Breast epithelium (tissue), 3 donors: ENCODE data around the gene EFNB3.

Experiments
- POLR2A ChIP-seq: fragments of 450-650 bp; IDR thresholded peaks from one replicate; pipeline ENCODE4 v1.6.1; 2016; ENCODE audit warnings: antibody characterized with exemption, mild to moderate bottlenecking, moderate library complexity
- TF ChIP-seq, protein P1 (sequence below), 3 donors: fragments of 450-650 bp; IDR thresholded peaks; one replicate each; pipeline ENCODE4 v1.5.1; 2016 to 2017; ENCODE audit warnings: antibody characterized with exemption in 3 of 3, mild to moderate bottlenecking in 3 of 3, moderate library complexity in 3 of 3

DNA sequence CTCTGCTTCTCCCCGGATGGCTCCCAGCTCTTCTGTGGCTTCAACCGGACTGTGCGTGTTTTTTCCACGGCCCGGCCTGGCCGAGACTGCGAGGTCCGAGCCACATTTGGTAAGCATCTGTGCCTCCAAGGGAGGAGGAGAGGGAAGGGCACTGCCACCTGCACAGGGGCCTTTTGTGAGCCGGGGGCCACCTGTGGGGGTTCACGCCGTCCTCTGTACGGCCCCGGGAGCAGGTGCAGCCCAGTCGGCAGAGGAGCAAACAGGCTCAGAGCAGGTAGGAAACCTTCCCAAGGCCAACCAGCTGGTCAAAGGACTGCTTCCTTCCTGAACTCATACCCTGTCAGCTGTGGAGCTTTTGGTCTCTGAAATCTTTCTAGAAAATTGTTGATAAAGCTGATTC, 3.3 kb upstream of the EFNB3 start:
- TF ChIP-seq POLR2A: no peak
- TF ChIP-seq, protein P1, sequence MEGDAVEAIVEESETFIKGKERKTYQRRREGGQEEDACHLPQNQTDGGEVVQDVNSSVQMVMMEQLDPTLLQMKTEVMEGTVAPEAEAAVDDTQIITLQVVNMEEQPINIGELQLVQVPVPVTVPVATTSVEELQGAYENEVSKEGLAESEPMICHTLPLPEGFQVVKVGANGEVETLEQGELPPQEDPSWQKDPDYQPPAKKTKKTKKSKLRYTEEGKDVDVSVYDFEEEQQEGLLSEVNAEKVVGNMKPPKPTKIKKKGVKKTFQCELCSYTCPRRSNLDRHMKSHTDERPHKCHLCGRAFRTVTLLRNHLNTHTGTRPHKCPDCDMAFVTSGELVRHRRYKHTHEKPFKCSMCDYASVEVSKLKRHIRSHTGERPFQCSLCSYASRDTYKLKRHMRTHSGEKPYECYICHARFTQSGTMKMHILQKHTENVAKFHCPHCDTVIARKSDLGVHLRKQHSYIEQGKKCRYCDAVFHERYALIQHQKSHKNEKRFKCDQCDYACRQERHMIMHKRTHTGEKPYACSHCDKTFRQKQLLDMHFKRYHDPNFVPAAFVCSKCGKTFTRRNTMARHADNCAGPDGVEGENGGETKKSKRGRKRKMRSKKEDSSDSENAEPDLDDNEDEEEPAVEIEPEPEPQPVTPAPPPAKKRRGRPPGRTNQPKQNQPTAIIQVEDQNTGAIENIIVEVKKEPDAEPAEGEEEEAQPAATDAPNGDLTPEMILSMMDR (IDR thresholded peaks at IDR 0.05): no peak
